ENCODE results near the gene SEPTIN8. TPM values are rescaled to one million over a fixed set of nuclear protein-coding genes. Genes with fewer than 3 reads are reported as not detected.

Gene SEPTIN8
- total and polyA plus RNA-seq, 2 of the 13 experiments (the other 11 are each of a cell fraction or from before 2014, with no cell fraction given) = 41.4 to 49.9 TPM

GRCh38 chr5:132736853-132737833 is 39.9 kb downstream of the SEPTIN8 start, which contains the start of gene KIF3A (continued):
- TF ChIP-seq, protein P1, sequence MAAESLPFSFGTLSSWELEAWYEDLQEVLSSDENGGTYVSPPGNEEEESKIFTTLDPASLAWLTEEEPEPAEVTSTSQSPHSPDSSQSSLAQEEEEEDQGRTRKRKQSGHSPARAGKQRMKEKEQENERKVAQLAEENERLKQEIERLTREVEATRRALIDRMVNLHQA (CRISPR knock-in tag; IDR thresholded peaks at IDR 0.05) = no peak
- TF ChIP-seq, protein P2, sequence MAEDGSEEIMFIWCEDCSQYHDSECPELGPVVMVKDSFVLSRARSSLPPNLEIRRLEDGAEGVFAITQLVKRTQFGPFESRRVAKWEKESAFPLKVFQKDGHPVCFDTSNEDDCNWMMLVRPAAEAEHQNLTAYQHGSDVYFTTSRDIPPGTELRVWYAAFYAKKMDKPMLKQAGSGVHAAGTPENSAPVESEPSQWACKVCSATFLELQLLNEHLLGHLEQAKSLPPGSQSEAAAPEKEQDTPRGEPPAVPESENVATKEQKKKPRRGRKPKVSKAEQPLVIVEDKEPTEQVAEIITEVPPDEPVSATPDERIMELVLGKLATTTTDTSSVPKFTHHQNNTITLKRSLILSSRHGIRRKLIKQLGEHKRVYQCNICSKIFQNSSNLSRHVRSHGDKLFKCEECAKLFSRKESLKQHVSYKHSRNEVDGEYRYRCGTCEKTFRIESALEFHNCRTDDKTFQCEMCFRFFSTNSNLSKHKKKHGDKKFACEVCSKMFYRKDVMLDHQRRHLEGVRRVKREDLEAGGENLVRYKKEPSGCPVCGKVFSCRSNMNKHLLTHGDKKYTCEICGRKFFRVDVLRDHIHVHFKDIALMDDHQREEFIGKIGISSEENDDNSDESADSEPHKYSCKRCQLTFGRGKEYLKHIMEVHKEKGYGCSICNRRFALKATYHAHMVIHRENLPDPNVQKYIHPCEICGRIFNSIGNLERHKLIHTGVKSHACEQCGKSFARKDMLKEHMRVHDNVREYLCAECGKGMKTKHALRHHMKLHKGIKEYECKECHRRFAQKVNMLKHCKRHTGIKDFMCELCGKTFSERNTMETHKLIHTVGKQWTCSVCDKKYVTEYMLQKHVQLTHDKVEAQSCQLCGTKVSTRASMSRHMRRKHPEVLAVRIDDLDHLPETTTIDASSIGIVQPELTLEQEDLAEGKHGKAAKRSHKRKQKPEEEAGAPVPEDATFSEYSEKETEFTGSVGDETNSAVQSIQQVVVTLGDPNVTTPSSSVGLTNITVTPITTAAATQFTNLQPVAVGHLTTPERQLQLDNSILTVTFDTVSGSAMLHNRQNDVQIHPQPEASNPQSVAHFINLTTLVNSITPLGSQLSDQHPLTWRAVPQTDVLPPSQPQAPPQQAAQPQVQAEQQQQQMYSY (CRISPR knock-in tag; IDR thresholded peaks at IDR 0.05) = no peak
- TF ChIP-seq ZNF839 (CRISPR knock-in tag; IDR thresholded peaks at IDR 0.05; ENCODE audit: borderline replicate concordance) (no peak), TEF (CRISPR knock-in tag; IDR thresholded peaks at IDR 0.05) (no peak), RAD51 (IDR thresholded peaks at IDR 0.05; ENCODE audit: borderline replicate concordance) (no peak), ZNF329 (CRISPR knock-in tag; IDR thresholded peaks at IDR 0.05; ENCODE audit: low read depth) (no peak), ETV6 (CRISPR knock-in tag; conservative IDR thresholded peaks at IDR 0.05) (peak; percentile 60), NFYB (CRISPR knock-in tag; IDR thresholded peaks at IDR 0.05) (no peak), LCORL (IDR thresholded peaks at IDR 0.05) (no peak), LCORL (CRISPR knock-in tag; IDR thresholded peaks at IDR 0.05) (no peak), CHD2 (IDR thresholded peaks at IDR 0.05; ENCODE audit: low read depth, low read length) (peak; percentile 75), ISL2 (CRISPR knock-in tag; IDR thresholded peaks at IDR 0.05) (0 out of 2 replicates have a peak, but pooled peaks have one; percentile 58), FOXC1 (CRISPR knock-in tag; IDR thresholded peaks at IDR 0.05; ENCODE audit: borderline replicate concordance) (no peak; the same call in 1 of the 2 replicates), ISX (CRISPR knock-in tag; conservative IDR thresholded peaks at IDR 0.05) (no peak), WIZ (CRISPR knock-in tag; IDR thresholded peaks at IDR 0.05) (no peak; the same call in 1 of the 2 replicates)
- TF ChIP-seq, protein P3, sequence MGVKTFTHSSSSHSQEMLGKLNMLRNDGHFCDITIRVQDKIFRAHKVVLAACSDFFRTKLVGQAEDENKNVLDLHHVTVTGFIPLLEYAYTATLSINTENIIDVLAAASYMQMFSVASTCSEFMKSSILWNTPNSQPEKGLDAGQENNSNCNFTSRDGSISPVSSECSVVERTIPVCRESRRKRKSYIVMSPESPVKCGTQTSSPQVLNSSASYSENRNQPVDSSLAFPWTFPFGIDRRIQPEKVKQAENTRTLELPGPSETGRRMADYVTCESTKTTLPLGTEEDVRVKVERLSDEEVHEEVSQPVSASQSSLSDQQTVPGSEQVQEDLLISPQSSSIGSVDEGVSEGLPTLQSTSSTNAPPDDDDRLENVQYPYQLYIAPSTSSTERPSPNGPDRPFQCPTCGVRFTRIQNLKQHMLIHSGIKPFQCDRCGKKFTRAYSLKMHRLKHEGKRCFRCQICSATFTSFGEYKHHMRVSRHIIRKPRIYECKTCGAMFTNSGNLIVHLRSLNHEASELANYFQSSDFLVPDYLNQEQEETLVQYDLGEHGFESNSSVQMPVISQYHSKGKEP (CRISPR knock-in tag; IDR thresholded peaks at IDR 0.05) = no peak
- TF ChIP-seq, protein P4, sequence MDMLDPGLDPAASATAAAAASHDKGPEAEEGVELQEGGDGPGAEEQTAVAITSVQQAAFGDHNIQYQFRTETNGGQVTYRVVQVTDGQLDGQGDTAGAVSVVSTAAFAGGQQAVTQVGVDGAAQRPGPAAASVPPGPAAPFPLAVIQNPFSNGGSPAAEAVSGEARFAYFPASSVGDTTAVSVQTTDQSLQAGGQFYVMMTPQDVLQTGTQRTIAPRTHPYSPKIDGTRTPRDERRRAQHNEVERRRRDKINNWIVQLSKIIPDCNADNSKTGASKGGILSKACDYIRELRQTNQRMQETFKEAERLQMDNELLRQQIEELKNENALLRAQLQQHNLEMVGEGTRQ (IDR thresholded peaks at IDR 0.05; ENCODE audit: low read depth, low read length) = no peak
- TF ChIP-seq, protein P4 (CRISPR knock-in tag; IDR thresholded peaks at IDR 0.05; ENCODE audit: borderline replicate concordance) = no peak
- TF ChIP-seq, protein P5, sequence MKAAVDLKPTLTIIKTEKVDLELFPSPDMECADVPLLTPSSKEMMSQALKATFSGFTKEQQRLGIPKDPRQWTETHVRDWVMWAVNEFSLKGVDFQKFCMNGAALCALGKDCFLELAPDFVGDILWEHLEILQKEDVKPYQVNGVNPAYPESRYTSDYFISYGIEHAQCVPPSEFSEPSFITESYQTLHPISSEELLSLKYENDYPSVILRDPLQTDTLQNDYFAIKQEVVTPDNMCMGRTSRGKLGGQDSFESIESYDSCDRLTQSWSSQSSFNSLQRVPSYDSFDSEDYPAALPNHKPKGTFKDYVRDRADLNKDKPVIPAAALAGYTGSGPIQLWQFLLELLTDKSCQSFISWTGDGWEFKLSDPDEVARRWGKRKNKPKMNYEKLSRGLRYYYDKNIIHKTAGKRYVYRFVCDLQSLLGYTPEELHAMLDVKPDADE (CRISPR knock-in tag; IDR thresholded peaks at IDR 0.05) = no peak

All from HepG2 (cell line).